Measurements from ENCODE around the gene SLC16A4.

DNA sequence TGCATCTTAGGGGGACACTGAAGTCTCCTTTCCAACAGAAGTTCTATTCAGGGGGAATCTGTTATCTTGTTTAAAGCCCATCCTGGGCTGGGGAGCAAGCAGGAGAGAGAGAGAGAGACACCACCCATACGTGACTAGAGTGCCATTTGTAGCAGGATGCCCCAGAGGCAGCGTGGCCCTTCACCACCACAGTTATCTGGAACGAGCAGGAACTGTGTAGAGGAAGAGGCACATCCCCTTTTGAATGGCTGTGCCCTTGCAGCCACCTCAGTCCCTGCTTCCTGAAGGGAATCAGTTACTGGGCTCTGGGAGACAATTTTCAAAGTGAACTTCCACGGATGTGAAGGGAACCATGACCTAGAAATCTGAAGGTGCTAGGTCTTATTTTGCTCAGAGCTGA is 36.0 kb upstream of the SLC16A4 start:
- TF ChIP-seq CTCF (conservative IDR thresholded peaks at IDR 0.05; ENCODE audit: low read length): no peak
- TF ChIP-seq EZH2phosphoT487 (IDR thresholded peaks at IDR 0.05; ENCODE audit: borderline replicate concordance, low read depth, low read length): no peak

Data from OCI-LY7 (cell line).